PFSK-1 (cell line): ENCODE measurements around the gene TBX18.

ENCODE experiments used
- POLR2AphosphoS5 ChIP-seq: IDR thresholded peaks from 2 replicates; pipeline ENCODE4 v1.6.1; 2012; ENCODE audit warnings: low read depth, mild to moderate bottlenecking, control low read depth, low read length, moderate library complexity
- TAF1 ChIP-seq: IDR thresholded peaks from 2 replicates; pipeline ENCODE4 v1.6.1; 2012; ENCODE audit warnings: low read length, control low read depth, borderline replicate concordance; ENCODE audit not compliant: insufficient read depth

DNA sequence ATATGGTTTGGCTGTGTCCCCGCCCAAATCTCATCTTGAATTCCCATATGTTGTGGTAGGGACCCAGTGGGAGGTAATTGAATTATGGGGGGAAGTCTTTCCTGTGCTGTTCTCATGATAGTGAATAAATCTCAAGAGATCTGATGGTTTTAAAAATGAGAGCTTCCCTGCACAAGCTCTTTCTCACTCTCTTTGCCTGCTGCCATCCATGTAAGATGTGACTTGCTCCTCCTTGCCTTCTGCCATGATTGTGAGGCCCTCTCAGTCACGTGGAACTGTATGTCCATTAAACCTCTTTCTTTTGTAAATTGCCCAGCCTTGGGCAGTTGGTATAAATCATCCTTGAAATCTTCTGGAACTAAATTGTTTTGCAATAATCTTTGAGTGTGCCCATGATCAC is 31.9 kb upstream of the TBX18 start:
- no peak for TF ChIP-seq TAF1
- no peak for TF ChIP-seq POLR2AphosphoS5
